Endothelial cell of umbilical vein (primary cell): ENCODE data around the gene MMADHC. TPM values are rescaled to one million over a fixed set of nuclear protein-coding genes. Genes with fewer than 3 reads are reported as not detected.

Experiments used
- BruUV-seq: library from RNA; stranded (reverse); fragments of 400-500 nt; replicated peaks from 2 replicates; lab custom pipeline; 2021; lab: Mats Ljungman, UMichigan
- CTCF ChIA-PET: fragments of 300-600, 350-600 bp; sonication (Branson Sonifier 250); formaldehyde crosslinking; loops from one replicate; lab custom pipeline; 2021; ENCODE audit warnings: antibody characterized with exemption, inconsistent platforms; lab: Charles Lee
- POLR2A ChIA-PET: fragments of 300-600, 350-600 bp; sonication (Branson Sonifier 250); formaldehyde crosslinking; loops from one replicate; lab custom pipeline; 2021; ENCODE audit warnings: antibody characterized with exemption, inconsistent platforms; lab: Charles Lee
- DNase-seq: peaks from one replicate; pipeline ENCODE4 v3.0.0-alpha.2; 2011; ENCODE audit warnings: low read depth, low spot score
- FAIRE-seq: peaks from 2 replicates; lab custom pipeline; 2011; peaks lifted over from hg19 to GRCh38; lab: Jason Lieb, UNC
- H2AFZ ChIP-seq: 2 replicates; pipeline ENCODE4 v1.6.0; 2012; ENCODE audit warnings: low read depth, low read length, control low read depth, inconsistent platforms
- H3K27ac ChIP-seq: 2 replicates; pipeline ENCODE4 v1.5.1; 2011; ENCODE audit warnings: low read depth, mild to moderate bottlenecking, control low read depth, low read length, moderate library complexity; ENCODE audit not compliant: insufficient read depth
- H3K27me3 ChIP-seq, 2 experiments: 2 replicates each; pipeline versions ENCODE4 v1.6.0 to v1.6.1; 2011; ENCODE audit warnings: low read length in 2 of 2, mixed read lengths in 1 of 2; ENCODE audit not compliant: control insufficient read depth in 2 of 2, insufficient read depth in 2 of 2
- H3K36me3 ChIP-seq, 2 experiments: 2 replicates in 1 of 2; 3 replicates in 1 of 2; pipeline ENCODE4 v1.5.1; 2011; ENCODE audit warnings: low read length in 2 of 2, mild to moderate bottlenecking in 1 of 2, moderate library complexity in 1 of 2; ENCODE audit not compliant: control insufficient read depth in 2 of 2, insufficient read depth in 2 of 2; ENCODE audit errors: extremely low read depth in 1 of 2
- H3K4me1 ChIP-seq: 3 replicates; pipeline ENCODE4 v1.5.1; 2011; ENCODE audit warnings: mild to moderate bottlenecking, low read length; ENCODE audit not compliant: control insufficient read depth, insufficient read depth; ENCODE audit errors: extremely low read depth
- H3K4me2 ChIP-seq: 2 replicates; pipeline ENCODE4 v1.6.1; 2011; ENCODE audit warnings: low read length, control low read depth, mixed read lengths; ENCODE audit not compliant: insufficient read depth
- H3K4me3 ChIP-seq, 3 experiments: fragments of 200-600 bp in 1 of 3; sonication (generic), shearing (Covaris generic) in 1 of 3; replicated peaks in 1 of 3; 2 replicates each; pipeline ENCODE4 v1.5.1; 2011 to 2016; ENCODE audit warnings: control low read depth in 3 of 3, low read length in 3 of 3, mild to moderate bottlenecking in 2 of 3, inconsistent platforms in 1 of 3, low read depth in 1 of 3, moderate library complexity in 1 of 3; ENCODE audit not compliant: insufficient read depth in 1 of 3
- H3K79me2 ChIP-seq: 2 replicates; pipeline ENCODE4 v1.6.0; 2012; ENCODE audit warnings: low read length, inconsistent platforms; ENCODE audit not compliant: control insufficient read depth, insufficient read depth
- H3K9ac ChIP-seq: replicated peaks from 2 replicates; pipeline ENCODE3; 2011; ENCODE audit warnings: low read length, control low read depth; ENCODE audit not compliant: insufficient read depth; ENCODE audit errors: extremely low read depth
- H3K9me1 ChIP-seq: replicated peaks from 3 replicates; pipeline ENCODE4 v1.6.0; 2011; ENCODE audit warnings: mild to moderate bottlenecking, low read length; ENCODE audit not compliant: control insufficient read depth, insufficient read depth; ENCODE audit errors: extremely low read depth
- H3K9me3 ChIP-seq: replicated peaks from 2 replicates; pipeline ENCODE4 v1.5.1; 2012; ENCODE audit warnings: low read length, inconsistent platforms; ENCODE audit not compliant: control insufficient read depth, insufficient read depth
- H4K20me1 ChIP-seq: replicated peaks from 2 replicates; pipeline ENCODE3; 2011; ENCODE audit warnings: mild to moderate bottlenecking, low read length; ENCODE audit not compliant: control insufficient read depth, insufficient read depth; ENCODE audit errors: extremely low read depth
- CTCF ChIP-seq, 2 donors: IDR thresholded peaks; 1 replicate in 1 of 2; 2 replicates in 1 of 2; pipeline ENCODE4 v1.5.1; 2011; ENCODE audit warnings: low read length in 2 of 2, mild to moderate bottlenecking in 2 of 2, moderate library complexity in 2 of 2, control low read depth in 1 of 2, inconsistent platforms in 1 of 2, low read depth in 1 of 2; ENCODE audit not compliant: insufficient read depth in 1 of 2; ENCODE audit errors: extremely low read depth in 1 of 2
- EZH2 ChIP-seq: IDR thresholded peaks from 2 replicates; pipeline ENCODE4 v1.6.1; 2012; ENCODE audit warnings: borderline replicate concordance, low read depth, mild to moderate bottlenecking, moderate library complexity, low read length, inconsistent platforms; ENCODE audit not compliant: severe bottlenecking
- FOS ChIP-seq: IDR thresholded peaks from 2 replicates; pipeline ENCODE4 v1.6.1; 2011; ENCODE audit warnings: mild to moderate bottlenecking, low read length, moderate library complexity, borderline replicate concordance; ENCODE audit not compliant: insufficient read depth
- GATA2 ChIP-seq: IDR thresholded peaks from 2 replicates; pipeline ENCODE4 v1.7.0; 2011; ENCODE audit warnings: low read depth, mild to moderate bottlenecking, moderate library complexity, mixed read lengths, low read length; ENCODE audit not compliant: insufficient read length, insufficient read depth
- JUN ChIP-seq: IDR thresholded peaks from 2 replicates; pipeline ENCODE4 v1.6.1; 2011; ENCODE audit warnings: borderline replicate concordance, low read depth; ENCODE audit not compliant: insufficient read length, insufficient read depth
- MAX ChIP-seq: IDR thresholded peaks from 2 replicates; pipeline ENCODE4 v1.6.1; 2011; ENCODE audit not compliant: insufficient read depth, insufficient read length
- MYC ChIP-seq: IDR thresholded peaks from one replicate; pipeline ENCODE4 v1.6.1; 2011; ENCODE audit warnings: mild to moderate bottlenecking, low read depth, low read length
- POLR2A ChIP-seq: IDR thresholded peaks from 2 replicates; pipeline ENCODE4 v1.6.1; 2012; ENCODE audit warnings: low read depth, mild to moderate bottlenecking, control low read depth, low read length
- POLR2AphosphoS5 ChIP-seq: IDR thresholded peaks from 2 replicates; pipeline ENCODE4 v1.6.1; 2012; ENCODE audit warnings: low read depth, mild to moderate bottlenecking, control low read depth, low read length, moderate library complexity; ENCODE audit not compliant: insufficient read depth
- dilution Hi-C: fragments of 300-500 bp; cut with MboI; formaldehyde crosslinking; loops from one replicate; pipeline ENCODE4 v1.15.0; 2019; ENCODE audit warnings: low sequenced_read_pairs; ENCODE audit not compliant: extremely low pct_ligation_motif_present
- intact Hi-C: fragments of 100-400 bp; cut with micrococcal nuclease; formaldehyde crosslinking; loops from one replicate; pipeline ENCODE4 v1.10.0; 2022
- polyA plus RNA-seq, 4 experiments: library from polyadenylated mRNA; depleted of rRNA in 3 of 4; stranded (reverse) in 3 of 4; unstranded in 1 of 4; fragments of >200 nt; gene quantifications; 2 replicates each; pipeline versions ENCODE4 v1.2.1 to v1.2.3, GENCODE V29; 2011 to 2012; ENCODE audit warnings: missing spikeins in 1 of 4
- total RNA-seq: library from RNA; stranded (reverse); gene quantifications from 2 replicates; pipeline ENCODE4 v1.2.3, GENCODE V29; 2021

MMADHC gene
- total and polyA plus RNA-seq, 2 donors (not counting 3 experiments of a cell fraction or from before 2014, with no cell fraction given), result 53.4 to 115 TPM

GRCh38 chr2:149552830-149553229 is 34.7 kb downstream of the MMADHC start:
- dilution Hi-C loops, result no loop called here
- CTCF ChIA-PET, result interaction anchor here (2.9 kb wide), 1 partner anchor 536 kb away, joined by 7 read pairs; no protein-coding TSS in a partner anchor

GRCh38 chr2:149552226-149552625 is 35.3 kb downstream of the MMADHC start:
- dilution Hi-C loops, result no loop called here
- Histone ChIP-seq H3K27ac (no peak overlapping the region), H2AFZ (no peak overlapping the region), H3K27me3 (no peaks in the 10 kb centered on the region), H3K36me3 (no peaks in the 10 kb centered on the region), H3K9ac (no peak overlapping the region), H3K4me2 (no peak overlapping the region), H3K9me3 (no peaks in the 10 kb centered on the region), H3K4me3 (no peak overlapping the region), H3K79me2 (no peaks in the 10 kb centered on the region), H3K4me1 (peaks cover 4% of the 10 kb centered on the region), H4K20me1 (no peaks in the 10 kb centered on the region), H3K9me1 (no peaks in the 10 kb centered on the region)
- BruUV-seq, result no TSS peak
- intact Hi-C loops, result no loop called here
- CTCF ChIA-PET, result interaction anchor here (0.7 to 2.9 kb wide), 2 partner anchors 535 to 1337 kb away, joined by 4 to 7 read pairs; no protein-coding TSS in a partner anchor
- FAIRE-seq, result no peak
- TF ChIP-seq FOS (no peak), MAX (no peak), MYC (no peak), EZH2 (no peak), POLR2A (no peak), JUN (no peak), CTCF (IDR thresholded peaks at IDR 0.05; ENCODE audit: extremely low read depth in 1 of 2, insufficient read depth in 1 of 2, low read depth in 1 of 2, low read length in 2 of 2) (no peak), POLR2AphosphoS5 (no peak), GATA2 (no peak)
- DNase-seq, result no peak
- POLR2A ChIA-PET, result no interaction called here

More at GRCh38 chr2:149552830-149553229, 34.7 kb downstream of the MMADHC start:
- Histone ChIP-seq H3K9ac (no peak overlapping the region), H4K20me1 (no peaks in the 10 kb centered on the region), H3K9me1 (no peaks in the 10 kb centered on the region), H3K4me1 (peaks cover 4% of the 10 kb centered on the region), H3K4me3 (no peak overlapping the region), H3K79me2 (no peaks in the 10 kb centered on the region), H3K27ac (no peak overlapping the region), H3K27me3 (no peaks in the 10 kb centered on the region), H3K4me2 (no peak overlapping the region), H3K36me3 (no peaks in the 10 kb centered on the region), H3K9me3 (no peaks in the 10 kb centered on the region), H2AFZ (no peak overlapping the region)
- intact Hi-C loops, result no loop called here
- no peak for FAIRE-seq
- POLR2A ChIA-PET, result no interaction called here
- DNase-seq, result no peak
- no TSS peak for BruUV-seq
- TF ChIP-seq EZH2, result no peak
- TF ChIP-seq MAX, result no peak
